Activated T-cell treated with anti-CD3 and anti-CD28 coated beads, Interleukin-2, amount 50 U/mL, for 48 hours (primary cell): ENCODE measurements around the gene NME5.
"Not testable (repeated sequence)": the region's sequence is repeated elsewhere in the genome, so short reads cannot be mapped to it uniquely, and the experiment has no call there.

ENCODE experiments used
- DNase-seq, 2 experiments: peaks; one replicate each; pipeline ENCODE4 v3.0.0-alpha.2; 2020

The NME5 gene

DNA sequence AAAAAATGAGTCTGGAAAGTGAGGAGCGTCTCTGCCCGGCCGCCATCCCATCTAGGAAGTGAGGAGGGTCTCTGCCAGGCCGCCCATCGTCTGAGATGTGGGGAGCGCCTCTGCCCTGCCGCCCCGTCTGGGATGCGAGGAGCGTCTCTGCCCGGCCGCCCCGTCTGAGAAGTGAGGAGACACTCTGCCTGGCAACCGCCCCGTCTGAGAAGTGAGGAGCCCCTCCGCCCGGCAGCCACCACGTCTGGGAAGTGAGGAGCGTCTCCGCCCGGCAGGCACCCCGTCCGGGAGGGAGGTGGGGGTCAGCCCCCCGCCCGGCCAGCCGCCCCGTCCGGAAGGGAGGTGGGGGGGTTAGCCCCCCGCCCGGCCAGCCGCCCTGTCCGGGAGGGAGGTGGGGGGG is 69.2 kb downstream of the NME5 start:
- not testable (repeated sequence) for DNase-seq

DNA sequence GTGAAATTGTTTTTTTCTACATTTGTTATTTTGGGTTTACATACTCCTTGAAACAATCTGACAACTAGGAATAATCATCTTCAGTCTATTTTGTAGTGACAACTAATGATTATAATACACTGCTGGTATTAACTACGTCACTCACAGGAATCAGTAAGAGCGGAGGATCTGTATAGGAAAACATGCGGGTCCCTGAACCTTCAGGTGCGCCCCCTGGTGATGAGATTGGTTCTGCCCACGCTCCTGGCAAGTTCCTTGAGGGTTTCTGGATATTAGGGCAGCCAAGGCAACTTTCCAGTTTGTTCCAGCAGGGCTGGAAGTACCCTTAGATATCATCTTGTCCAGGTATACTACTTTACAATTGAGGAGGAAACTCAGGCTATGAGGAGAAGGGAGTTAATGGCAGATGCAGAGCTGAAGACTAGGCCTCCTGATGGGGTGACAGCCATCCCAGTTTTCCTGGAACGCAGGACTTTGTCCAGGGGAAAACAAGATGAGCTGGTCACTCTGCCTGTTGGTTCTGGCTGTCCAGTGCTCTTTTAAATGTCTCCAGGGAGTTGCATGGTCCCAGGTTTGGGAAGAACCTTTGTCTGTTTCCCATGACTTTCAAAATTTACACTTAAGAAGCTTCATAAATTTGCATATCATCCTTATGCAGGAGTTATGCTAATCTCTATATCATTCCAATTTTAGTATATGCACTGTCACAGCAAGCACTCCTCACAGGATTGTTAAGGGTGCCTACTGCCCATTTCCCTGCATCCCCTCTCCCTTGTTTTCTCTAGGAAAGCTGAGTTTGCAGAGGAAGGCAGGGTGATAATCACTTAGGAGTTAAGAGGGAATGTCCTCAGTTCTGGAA is 70.3 kb downstream of the NME5 start:
- DNase-seq = peak; percentile 83 to 84

DNA sequence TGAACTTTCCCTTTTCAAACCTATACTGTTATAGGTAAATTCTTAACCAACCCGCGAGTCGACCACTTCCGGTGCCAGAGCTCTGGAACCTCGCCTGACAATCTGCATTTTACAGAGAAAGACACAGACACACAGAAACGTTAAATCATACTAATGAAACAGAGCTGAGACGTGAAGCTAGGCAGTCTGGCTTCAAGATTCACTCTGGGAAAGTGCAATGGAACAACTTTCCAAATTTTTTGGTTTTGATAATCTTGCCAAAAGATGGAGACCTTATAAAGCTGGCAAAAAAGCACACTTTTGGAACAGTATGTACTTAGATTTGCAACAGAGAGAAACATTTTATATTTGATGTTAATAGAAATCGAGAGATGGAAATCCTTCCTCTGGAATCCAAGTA is 71.3 kb downstream of the NME5 start:
- DNase-seq = no peak
